Liver (tissue), 9 donors: Measurements from ENCODE around the gene KMT2E. TPM values are rescaled to one million over a fixed set of nuclear protein-coding genes. Genes with fewer than 3 reads are reported as not detected.

ENCODE experiments used
- DNase-seq: peaks from one replicate; pipeline ENCODE4 v3.0.0-alpha.2; 2017; ENCODE audit warnings: low spot score
- H3K27ac ChIP-seq, 2 donors: one replicate each; pipeline ENCODE4 v1.7.0; 2013; ENCODE audit warnings: inconsistent platforms in 2 of 2, low read length in 2 of 2, control low read depth in 1 of 2, low read depth in 1 of 2, mild to moderate bottlenecking in 1 of 2
- H3K27me3 ChIP-seq, 4 donors: one replicate each; pipeline versions ENCODE4 v1.6.1 to v1.7.0; 2013; ENCODE audit warnings: low read length in 3 of 4, inconsistent platforms in 1 of 4, mild to moderate bottlenecking in 1 of 4, moderate library complexity in 1 of 4; ENCODE audit not compliant: control insufficient read depth in 4 of 4, insufficient read depth in 4 of 4
- H3K36me3 ChIP-seq, 4 donors: one replicate each; pipeline versions ENCODE4 v1.6.1 to v1.7.0; 2013; ENCODE audit warnings: low read length in 3 of 4, mild to moderate bottlenecking in 3 of 4, low read depth in 1 of 4, moderate library complexity in 1 of 4; ENCODE audit not compliant: control insufficient read depth in 4 of 4, insufficient read depth in 3 of 4
- H3K4me1 ChIP-seq, 4 donors: one replicate each; pipeline versions ENCODE4 v1.6.1 to v1.7.0; 2013; ENCODE audit warnings: low read length in 3 of 4, mild to moderate bottlenecking in 3 of 4, moderate library complexity in 1 of 4; ENCODE audit not compliant: control insufficient read depth in 4 of 4, insufficient read depth in 4 of 4
- H3K4me3 ChIP-seq, 3 donors: one replicate each; pipeline versions ENCODE4 v1.6.1 to v1.7.0; 2013; ENCODE audit warnings: low read length in 3 of 3, control low read depth in 1 of 3, low read depth in 1 of 3, mild to moderate bottlenecking in 1 of 3
- H3K9ac ChIP-seq, 2 donors: one replicate each; pipeline ENCODE4 v1.7.0; 2013; ENCODE audit warnings: low read length in 2 of 2, mild to moderate bottlenecking in 2 of 2, moderate library complexity in 2 of 2, control low read depth in 1 of 2, low read depth in 1 of 2
- H3K9me3 ChIP-seq, 4 donors: one replicate each; pipeline versions ENCODE4 v1.6.1 to v1.7.0; 2013; ENCODE audit warnings: low read length in 3 of 4; ENCODE audit not compliant: control insufficient read depth in 4 of 4
- ATF3 ChIP-seq: IDR thresholded peaks from 2 replicates; pipeline ENCODE4 v1.6.1; 2016; ENCODE audit warnings: antibody characterized with exemption
- CTCF ChIP-seq: fragments of 150-350 bp; IDR thresholded peaks from 2 replicates; pipeline ENCODE4 v1.5.1; 2017; ENCODE audit warnings: improper control_type of control experiment, low read depth, low read length; ENCODE audit not compliant: missing input control
- EGR1 ChIP-seq, 2 donors: IDR thresholded peaks; 2 replicates each; pipeline ENCODE4 v1.6.1; 2016 to 2018; ENCODE audit warnings: antibody characterized with exemption in 2 of 2, low read depth in 2 of 2
- FOXA1 ChIP-seq: IDR thresholded peaks from 2 replicates; pipeline ENCODE4 v1.6.1; 2016; ENCODE audit warnings: antibody characterized with exemption
- FOXA2 ChIP-seq: IDR thresholded peaks from 2 replicates; pipeline ENCODE4 v1.6.1; 2016; ENCODE audit warnings: antibody characterized with exemption
- HNF4A ChIP-seq, 2 donors: conservative IDR thresholded peaks; 2 replicates each; pipeline ENCODE4 v1.6.1; 2016; ENCODE audit warnings: antibody characterized with exemption in 2 of 2, mild to moderate bottlenecking in 2 of 2
- HNF4G ChIP-seq: IDR thresholded peaks from 2 replicates; pipeline ENCODE4 v1.6.1; 2016; ENCODE audit warnings: antibody characterized with exemption
- NR2F2 ChIP-seq: IDR thresholded peaks from 2 replicates; pipeline ENCODE4 v1.6.1; 2016; ENCODE audit warnings: antibody characterized with exemption
- RAD21 ChIP-seq, 2 donors: IDR thresholded peaks; 2 replicates each; pipeline ENCODE4 v1.6.1; 2016; ENCODE audit warnings: antibody characterized with exemption in 2 of 2, mild to moderate bottlenecking in 2 of 2
- RXRA ChIP-seq, 2 donors: IDR thresholded peaks; 2 replicates each; pipeline ENCODE4 v1.6.1; 2017 to 2018; ENCODE audit warnings: antibody characterized with exemption in 2 of 2, mild to moderate bottlenecking in 1 of 2
- SP1 ChIP-seq: IDR thresholded peaks from 2 replicates; pipeline ENCODE4 v1.6.1; 2018; ENCODE audit warnings: antibody characterized with exemption, mild to moderate bottlenecking
- TAF1 ChIP-seq: conservative IDR thresholded peaks from 2 replicates; pipeline ENCODE4 v1.6.1; 2016; ENCODE audit warnings: antibody characterized with exemption, mild to moderate bottlenecking
- YY1 ChIP-seq: IDR thresholded peaks from 2 replicates; pipeline ENCODE4 v1.6.1; 2016; ENCODE audit warnings: antibody characterized with exemption, mild to moderate bottlenecking
- WGBS: extraction: QIAGEN DNeasy Blood & Tissue Kit; methylation state at CpG from one replicate; pipeline ENCODE4 v1.1.7; 2013; 5-methylcytosine and 5-hydroxymethylcytosine counted together
- polyA plus RNA-seq, 2 donors: library from polyadenylated mRNA; stranded (reverse) in 1 of 2; unstranded in 1 of 2; fragments of 200-250 nt in 1 of 2; fragments of >200 nt in 1 of 2; fragmentation: Nextera tagmentation in 1 of 2; extraction: Ambion mirVana in 1 of 2; gene quantifications; one replicate each; pipeline versions ENCODE4 v1.2.1 to v1.2.3, GENCODE V29; 2013 to 2015
- total RNA-seq, 2 donors: library from RNA; depleted of rRNA; stranded (reverse); fragments of >200 nt; gene quantifications; one replicate each; pipeline ENCODE4 v1.2.3, GENCODE V29; 2014
- TF ChIP-seq, protein P1 (sequence below): IDR thresholded peaks from 2 replicates; pipeline ENCODE4 v1.6.1; 2016; ENCODE audit warnings: antibody characterized with exemption, mild to moderate bottlenecking
- TF ChIP-seq, protein P2 (sequence below): IDR thresholded peaks from 2 replicates; pipeline ENCODE4 v1.6.1; 2016; ENCODE audit warnings: antibody characterized with exemption
- TF ChIP-seq, protein P3 (sequence below): IDR thresholded peaks from 2 replicates; pipeline ENCODE4 v1.6.1; 2016; ENCODE audit warnings: antibody characterized with exemption
- donor health status: healthy.
- donor health status: healthy.
- donor health status: healthy.
- donor health status: healthy.
- donor health status: healthy.

Gene KMT2E
- total and polyA plus RNA-seq, 4 donors, result 7.1 to 55.6 (median 42.4) TPM

GRCh38 chr7:105096306-105096705 lies 82.3 kb downstream of the KMT2E start:
- TF ChIP-seq TAF1 (no peak), YY1 (peak; percentile 15), HNF4A (conservative IDR thresholded peaks at IDR 0.05) (no peak)
- TF ChIP-seq, protein P1, sequence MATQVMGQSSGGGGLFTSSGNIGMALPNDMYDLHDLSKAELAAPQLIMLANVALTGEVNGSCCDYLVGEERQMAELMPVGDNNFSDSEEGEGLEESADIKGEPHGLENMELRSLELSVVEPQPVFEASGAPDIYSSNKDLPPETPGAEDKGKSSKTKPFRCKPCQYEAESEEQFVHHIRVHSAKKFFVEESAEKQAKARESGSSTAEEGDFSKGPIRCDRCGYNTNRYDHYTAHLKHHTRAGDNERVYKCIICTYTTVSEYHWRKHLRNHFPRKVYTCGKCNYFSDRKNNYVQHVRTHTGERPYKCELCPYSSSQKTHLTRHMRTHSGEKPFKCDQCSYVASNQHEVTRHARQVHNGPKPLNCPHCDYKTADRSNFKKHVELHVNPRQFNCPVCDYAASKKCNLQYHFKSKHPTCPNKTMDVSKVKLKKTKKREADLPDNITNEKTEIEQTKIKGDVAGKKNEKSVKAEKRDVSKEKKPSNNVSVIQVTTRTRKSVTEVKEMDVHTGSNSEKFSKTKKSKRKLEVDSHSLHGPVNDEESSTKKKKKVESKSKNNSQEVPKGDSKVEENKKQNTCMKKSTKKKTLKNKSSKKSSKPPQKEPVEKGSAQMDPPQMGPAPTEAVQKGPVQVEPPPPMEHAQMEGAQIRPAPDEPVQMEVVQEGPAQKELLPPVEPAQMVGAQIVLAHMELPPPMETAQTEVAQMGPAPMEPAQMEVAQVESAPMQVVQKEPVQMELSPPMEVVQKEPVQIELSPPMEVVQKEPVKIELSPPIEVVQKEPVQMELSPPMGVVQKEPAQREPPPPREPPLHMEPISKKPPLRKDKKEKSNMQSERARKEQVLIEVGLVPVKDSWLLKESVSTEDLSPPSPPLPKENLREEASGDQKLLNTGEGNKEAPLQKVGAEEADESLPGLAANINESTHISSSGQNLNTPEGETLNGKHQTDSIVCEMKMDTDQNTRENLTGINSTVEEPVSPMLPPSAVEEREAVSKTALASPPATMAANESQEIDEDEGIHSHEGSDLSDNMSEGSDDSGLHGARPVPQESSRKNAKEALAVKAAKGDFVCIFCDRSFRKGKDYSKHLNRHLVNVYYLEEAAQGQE, result no peak
- peaks cover 0 to 1% (median 0%) of the 10 kb centered on the region in 4 donors for H3K4me1 ChIP-seq
- H3K4me3 ChIP-seq, result no peak overlapping the region
- peaks cover 1 to 23% (median 16%) of the 10 kb centered on the region in 4 donors for H3K36me3 ChIP-seq
- no peak overlapping the region for H3K27ac ChIP-seq
- H3K27me3 ChIP-seq, result no peaks in the 10 kb centered on the region
- no peaks in the 10 kb centered on the region for H3K9me3 ChIP-seq
- H3K9ac ChIP-seq, result no peak overlapping the region
- DNase-seq, result no peak
- 95% methylated on average over 3 of the region's 3 CpGs for WGBS

DNA sequence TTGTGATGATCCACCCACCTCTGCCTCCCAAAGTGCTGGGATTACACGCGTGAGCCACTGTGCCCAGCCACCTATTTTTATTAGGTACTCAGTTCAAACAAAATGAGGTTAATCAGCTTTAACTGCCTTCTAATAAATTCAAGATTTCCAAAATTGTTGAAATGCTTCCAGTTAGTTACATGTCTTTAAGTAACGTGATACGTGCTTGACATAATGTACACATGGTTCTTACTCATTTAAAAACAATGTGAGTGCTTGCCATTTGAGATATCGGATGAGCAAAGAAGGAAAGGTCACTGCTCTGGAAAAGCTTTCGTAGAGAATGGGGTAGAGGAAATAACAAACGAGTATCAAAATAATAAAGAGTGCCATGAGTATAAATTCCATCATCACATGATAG lies 83.6 kb downstream of the KMT2E start:
- TF ChIP-seq NR2F2 (no peak), TAF1 (no peak), SP1 (no peak), HNF4G (no peak), FOXA1 (no peak), RXRA (IDR thresholded peaks at IDR 0.05) (peak in 1 of 2 donors; percentile 17), YY1 (no peak), RAD21 (IDR thresholded peaks at IDR 0.05) (no peak)
- H3K9ac ChIP-seq, result no peak overlapping the region
- H3K27ac ChIP-seq, result no peak overlapping the region
- peaks cover 1 to 15% (median 10%) of the 10 kb centered on the region in 4 donors for H3K36me3 ChIP-seq
- WGBS, result 87% methylated on average over 7 of the region's 7 CpGs
- no peak overlapping the region for H3K4me3 ChIP-seq
- DNase-seq, result no peak
- peaks cover 0 to 5% (median 3%) of the 10 kb centered on the region in 4 donors for H3K4me1 ChIP-seq
- no peaks in the 10 kb centered on the region for H3K27me3 ChIP-seq
- H3K9me3 ChIP-seq, result no peaks in the 10 kb centered on the region

DNA sequence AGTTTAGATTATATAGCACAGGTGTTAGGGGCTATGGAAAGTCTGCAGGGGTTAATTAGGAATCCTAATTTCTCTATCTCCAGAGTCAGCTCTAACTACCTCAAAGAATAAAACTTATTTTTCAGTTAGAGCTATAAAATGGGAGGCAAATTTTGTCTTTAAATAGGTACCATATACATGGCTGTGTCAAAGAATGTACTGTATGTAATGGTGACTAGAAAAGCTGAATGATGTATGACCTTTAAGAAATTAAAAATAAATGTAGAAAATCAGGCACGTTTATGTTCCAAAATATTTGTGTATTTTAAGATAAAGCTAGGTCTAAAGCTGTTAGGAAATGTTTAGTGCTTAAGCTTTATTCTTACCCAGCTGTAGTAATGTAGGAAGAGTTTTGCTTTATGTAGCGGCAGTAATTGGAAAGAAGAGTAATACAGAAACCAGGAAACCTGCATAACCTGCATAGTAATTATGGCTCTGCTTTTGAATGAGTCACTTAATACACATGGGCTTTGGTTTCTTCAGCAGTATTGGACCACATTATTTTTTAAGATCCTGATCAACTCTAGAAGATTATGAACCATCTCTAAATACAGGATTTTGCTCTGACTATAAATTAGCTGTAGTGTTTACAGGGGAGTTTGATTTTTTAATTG lies 85.0 kb downstream of the KMT2E start:
- H3K36me3 ChIP-seq, result peaks cover 1 to 14% (median 8%) of the 10 kb centered on the region in 4 donors
- WGBS, result 80% methylated on average over 2 of the region's 2 CpGs
- TF ChIP-seq, protein P1, result no peak
- TF ChIP-seq HNF4G (no peak), ATF3 (no peak), EGR1 (IDR thresholded peaks at IDR 0.05; ENCODE audit: low read depth in 2 of 2) (no peak), RXRA (IDR thresholded peaks at IDR 0.05) (no peak), YY1 (no peak), HNF4A (conservative IDR thresholded peaks at IDR 0.05) (no peak), CTCF (no peak), FOXA2 (no peak)
- TF ChIP-seq, protein P2, sequence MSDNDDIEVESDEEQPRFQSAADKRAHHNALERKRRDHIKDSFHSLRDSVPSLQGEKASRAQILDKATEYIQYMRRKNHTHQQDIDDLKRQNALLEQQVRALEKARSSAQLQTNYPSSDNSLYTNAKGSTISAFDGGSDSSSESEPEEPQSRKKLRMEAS, result no peak
- TF ChIP-seq, protein P3, sequence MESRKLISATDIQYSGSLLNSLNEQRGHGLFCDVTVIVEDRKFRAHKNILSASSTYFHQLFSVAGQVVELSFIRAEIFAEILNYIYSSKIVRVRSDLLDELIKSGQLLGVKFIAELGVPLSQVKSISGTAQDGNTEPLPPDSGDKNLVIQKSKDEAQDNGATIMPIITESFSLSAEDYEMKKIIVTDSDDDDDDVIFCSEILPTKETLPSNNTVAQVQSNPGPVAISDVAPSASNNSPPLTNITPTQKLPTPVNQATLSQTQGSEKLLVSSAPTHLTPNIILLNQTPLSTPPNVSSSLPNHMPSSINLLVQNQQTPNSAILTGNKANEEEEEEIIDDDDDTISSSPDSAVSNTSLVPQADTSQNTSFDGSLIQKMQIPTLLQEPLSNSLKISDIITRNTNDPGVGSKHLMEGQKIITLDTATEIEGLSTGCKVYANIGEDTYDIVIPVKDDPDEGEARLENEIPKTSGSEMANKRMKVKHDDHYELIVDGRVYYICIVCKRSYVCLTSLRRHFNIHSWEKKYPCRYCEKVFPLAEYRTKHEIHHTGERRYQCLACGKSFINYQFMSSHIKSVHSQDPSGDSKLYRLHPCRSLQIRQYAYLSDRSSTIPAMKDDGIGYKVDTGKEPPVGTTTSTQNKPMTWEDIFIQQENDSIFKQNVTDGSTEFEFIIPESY, result no peak

More for the DNA sequence above, 85.0 kb downstream of the KMT2E start:
- DNase-seq, result no peak
- Histone ChIP-seq H3K27me3 (no peaks in the 10 kb centered on the region), H3K4me3 (no peak overlapping the region), H3K27ac (no peak overlapping the region), H3K4me1 (peaks cover 0 to 5% (median 3%) of the 10 kb centered on the region in 4 donors), H3K9me3 (no peaks in the 10 kb centered on the region), H3K9ac (no peak overlapping the region)
